ENCODE data around the gene PAQR6. TPM values are rescaled to one million over a fixed set of nuclear protein-coding genes. Genes with fewer than 3 reads are reported as not detected.

The PAQR6 gene
- polyA plus RNA-seq, 1 donor from 2014 or later = 16.8 TPM

DNA sequence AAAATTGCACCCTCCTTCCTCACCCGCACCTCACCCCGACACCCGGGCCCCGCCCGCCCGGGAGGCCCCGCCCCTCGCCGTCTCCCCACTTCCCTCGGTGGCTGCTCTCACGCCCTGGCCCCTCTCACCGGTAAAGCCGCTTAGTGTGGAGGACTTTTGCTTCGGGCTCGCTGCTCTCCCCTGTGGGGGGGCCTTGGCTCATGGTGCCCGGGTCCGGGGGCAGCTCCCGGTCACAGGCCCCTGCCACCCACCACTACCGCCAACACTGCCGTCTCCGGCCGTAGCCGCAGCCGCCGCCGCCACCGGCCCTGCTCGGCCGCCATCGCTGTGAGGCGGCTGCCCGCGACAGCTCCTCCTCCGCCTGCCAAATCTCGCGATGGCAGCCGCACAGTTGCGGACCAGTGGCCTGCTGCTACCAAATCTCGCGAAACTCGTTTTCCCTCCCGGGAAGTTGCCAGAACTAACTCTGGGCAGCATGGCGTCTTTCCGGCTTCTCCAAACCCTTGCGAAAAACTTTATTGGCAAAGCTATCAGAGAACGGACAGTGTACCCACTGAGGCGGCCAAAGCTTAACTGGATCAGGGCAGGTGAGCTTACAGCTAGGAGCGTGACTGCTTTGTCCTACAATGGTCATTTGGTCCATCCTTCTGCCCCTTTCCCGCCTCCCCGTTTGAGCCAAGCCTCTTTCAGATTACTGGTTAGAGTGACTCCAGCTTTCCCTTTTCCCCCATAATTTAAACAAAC, 34.8 kb upstream of the PAQR6 start, which contains the start of gene SMG5:
Gene SMG5 (minus strand): TSS at position 347 of the 744 bp plus-strand sequence. CDS start 145 bp downstream, at position 202.
- H4K20me1 ChIP-seq (ENCODE audit: insufficient read depth) = no peaks in the 10 kb centered on the region
- no peaks in the 10 kb centered on the region for H3K9me3 ChIP-seq (ENCODE audit: low read length)
- no peaks in the 10 kb centered on the region for H3K9me2 ChIP-seq (ENCODE audit: insufficient read depth, low read length)
- H2AFZ ChIP-seq (ENCODE audit: low read depth, low read length) = peak within 1 kb of the TSS; percentile 95
- peak within 1 kb of the TSS; percentile 70 for H3K27ac ChIP-seq (ENCODE audit: low read length)
- no peaks in the 10 kb centered on the region for H3K27me3 ChIP-seq (ENCODE audit: insufficient read depth, low read depth, low read length)
- H3K36me3 ChIP-seq (ENCODE audit: insufficient read depth, low read length) = no peaks in the 10 kb centered on the region
- TF ChIP-seq, protein P1, sequence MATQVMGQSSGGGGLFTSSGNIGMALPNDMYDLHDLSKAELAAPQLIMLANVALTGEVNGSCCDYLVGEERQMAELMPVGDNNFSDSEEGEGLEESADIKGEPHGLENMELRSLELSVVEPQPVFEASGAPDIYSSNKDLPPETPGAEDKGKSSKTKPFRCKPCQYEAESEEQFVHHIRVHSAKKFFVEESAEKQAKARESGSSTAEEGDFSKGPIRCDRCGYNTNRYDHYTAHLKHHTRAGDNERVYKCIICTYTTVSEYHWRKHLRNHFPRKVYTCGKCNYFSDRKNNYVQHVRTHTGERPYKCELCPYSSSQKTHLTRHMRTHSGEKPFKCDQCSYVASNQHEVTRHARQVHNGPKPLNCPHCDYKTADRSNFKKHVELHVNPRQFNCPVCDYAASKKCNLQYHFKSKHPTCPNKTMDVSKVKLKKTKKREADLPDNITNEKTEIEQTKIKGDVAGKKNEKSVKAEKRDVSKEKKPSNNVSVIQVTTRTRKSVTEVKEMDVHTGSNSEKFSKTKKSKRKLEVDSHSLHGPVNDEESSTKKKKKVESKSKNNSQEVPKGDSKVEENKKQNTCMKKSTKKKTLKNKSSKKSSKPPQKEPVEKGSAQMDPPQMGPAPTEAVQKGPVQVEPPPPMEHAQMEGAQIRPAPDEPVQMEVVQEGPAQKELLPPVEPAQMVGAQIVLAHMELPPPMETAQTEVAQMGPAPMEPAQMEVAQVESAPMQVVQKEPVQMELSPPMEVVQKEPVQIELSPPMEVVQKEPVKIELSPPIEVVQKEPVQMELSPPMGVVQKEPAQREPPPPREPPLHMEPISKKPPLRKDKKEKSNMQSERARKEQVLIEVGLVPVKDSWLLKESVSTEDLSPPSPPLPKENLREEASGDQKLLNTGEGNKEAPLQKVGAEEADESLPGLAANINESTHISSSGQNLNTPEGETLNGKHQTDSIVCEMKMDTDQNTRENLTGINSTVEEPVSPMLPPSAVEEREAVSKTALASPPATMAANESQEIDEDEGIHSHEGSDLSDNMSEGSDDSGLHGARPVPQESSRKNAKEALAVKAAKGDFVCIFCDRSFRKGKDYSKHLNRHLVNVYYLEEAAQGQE (IDR thresholded peaks at IDR 0.05; ENCODE audit: borderline replicate concordance) = peak; percentile 78
- TF ChIP-seq POLR2AphosphoS5 (IDR thresholded peaks at IDR 0.05) (peak; percentile 95), EZH2 (IDR thresholded peaks at IDR 0.05; ENCODE audit: borderline replicate concordance, insufficient read depth, low read length, poor library complexity, severe bottlenecking) (no peak), SMC3 (conservative IDR thresholded peaks at IDR 0.05; ENCODE audit: poor library complexity) (no peak), EP300 (conservative IDR thresholded peaks at IDR 0.05; ENCODE audit: poor library complexity, severe bottlenecking) (peak; percentile 62), MXI1 (conservative IDR thresholded peaks at IDR 0.05; ENCODE audit: poor library complexity, severe bottlenecking) (peak; percentile 90), RAD21 (conservative IDR thresholded peaks at IDR 0.05) (no peak), TAF1 (IDR thresholded peaks at IDR 0.05; ENCODE audit: low read depth) (peak; percentile 88)
- TF ChIP-seq, protein P2, sequence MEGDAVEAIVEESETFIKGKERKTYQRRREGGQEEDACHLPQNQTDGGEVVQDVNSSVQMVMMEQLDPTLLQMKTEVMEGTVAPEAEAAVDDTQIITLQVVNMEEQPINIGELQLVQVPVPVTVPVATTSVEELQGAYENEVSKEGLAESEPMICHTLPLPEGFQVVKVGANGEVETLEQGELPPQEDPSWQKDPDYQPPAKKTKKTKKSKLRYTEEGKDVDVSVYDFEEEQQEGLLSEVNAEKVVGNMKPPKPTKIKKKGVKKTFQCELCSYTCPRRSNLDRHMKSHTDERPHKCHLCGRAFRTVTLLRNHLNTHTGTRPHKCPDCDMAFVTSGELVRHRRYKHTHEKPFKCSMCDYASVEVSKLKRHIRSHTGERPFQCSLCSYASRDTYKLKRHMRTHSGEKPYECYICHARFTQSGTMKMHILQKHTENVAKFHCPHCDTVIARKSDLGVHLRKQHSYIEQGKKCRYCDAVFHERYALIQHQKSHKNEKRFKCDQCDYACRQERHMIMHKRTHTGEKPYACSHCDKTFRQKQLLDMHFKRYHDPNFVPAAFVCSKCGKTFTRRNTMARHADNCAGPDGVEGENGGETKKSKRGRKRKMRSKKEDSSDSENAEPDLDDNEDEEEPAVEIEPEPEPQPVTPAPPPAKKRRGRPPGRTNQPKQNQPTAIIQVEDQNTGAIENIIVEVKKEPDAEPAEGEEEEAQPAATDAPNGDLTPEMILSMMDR (IDR thresholded peaks at IDR 0.05; ENCODE audit: poor library complexity, severe bottlenecking) = peak; percentile 22
- peak within 1 kb of the TSS; percentile 78 for H3K4me3 ChIP-seq (ENCODE audit: low read length)
- H3K4me2 ChIP-seq (ENCODE audit: low read length) = peak within 1 kb of the TSS; percentile 81
- no peaks in the 10 kb centered on the region for H3F3A ChIP-seq (ENCODE audit: insufficient read depth, low read length, poor library complexity, severe bottlenecking)
- peak within 1 kb of the TSS; percentile 80 for H3K9ac ChIP-seq (ENCODE audit: low read length)
- peaks cover 34% of the 10 kb centered on the region for H3K79me2 ChIP-seq (replicated peaks; ENCODE audit: insufficient read depth, low read length)

DNA sequence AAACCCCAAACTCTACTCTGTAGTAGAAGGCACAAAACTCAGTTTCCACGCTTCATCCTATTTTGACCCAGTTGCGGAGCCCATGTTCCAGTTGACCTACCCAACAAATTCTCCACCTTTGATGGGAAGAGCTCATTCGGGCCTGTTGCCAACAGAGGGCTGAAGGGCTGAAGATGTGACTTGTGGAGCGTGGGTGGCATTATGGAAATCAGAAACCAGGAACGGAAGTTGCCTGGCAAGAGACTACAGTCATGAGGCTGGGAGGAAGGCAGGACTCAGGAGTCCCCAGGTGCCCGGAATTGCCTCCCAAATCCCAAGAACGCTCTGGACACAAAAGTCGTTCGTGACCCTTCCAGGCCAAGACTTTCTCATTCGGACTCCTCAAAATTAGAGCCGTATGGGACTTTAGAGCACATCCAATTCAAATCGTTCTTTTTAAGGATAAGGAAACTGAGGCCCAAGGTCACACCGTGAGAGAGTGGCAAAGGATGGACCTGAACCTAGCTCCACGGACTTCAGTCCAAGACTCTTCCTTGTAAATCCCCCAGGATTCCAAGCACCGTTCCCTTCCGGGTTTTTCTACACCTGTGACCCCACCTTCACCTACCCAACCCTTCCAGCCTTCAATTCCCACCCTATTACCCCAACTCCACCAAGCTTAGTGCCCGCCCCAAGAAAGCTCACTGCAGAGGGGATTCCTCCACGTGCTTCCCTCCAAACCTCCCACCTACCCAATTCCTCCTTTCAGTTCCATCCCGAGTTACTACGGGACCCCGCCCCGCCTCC, 34.0 kb upstream of the PAQR6 start:
- Histone ChIP-seq H2AFZ (ENCODE audit: low read depth, low read length) (peak overlapping the region; percentile 95), H3K27me3 (ENCODE audit: insufficient read depth, low read depth, low read length) (no peaks in the 10 kb centered on the region), H3K4me3 (ENCODE audit: low read length) (peak overlapping the region; percentile 78), H3K4me2 (ENCODE audit: low read length) (peak overlapping the region; percentile 63), H3K27ac (ENCODE audit: low read length) (peak overlapping the region; percentile 70), H3K9me2 (ENCODE audit: insufficient read depth, low read length) (no peaks in the 10 kb centered on the region), H3K36me3 (ENCODE audit: insufficient read depth, low read length) (no peaks in the 10 kb centered on the region), H3K79me2 (replicated peaks; ENCODE audit: insufficient read depth, low read length) (peaks cover 34% of the 10 kb centered on the region), H3K9ac (ENCODE audit: low read length) (peak overlapping the region; percentile 80), H3K9me3 (ENCODE audit: low read length) (no peaks in the 10 kb centered on the region), H3F3A (ENCODE audit: insufficient read depth, low read length, poor library complexity, severe bottlenecking) (no peaks in the 10 kb centered on the region), H4K20me1 (ENCODE audit: insufficient read depth) (no peaks in the 10 kb centered on the region)
- TF ChIP-seq MXI1 (conservative IDR thresholded peaks at IDR 0.05; ENCODE audit: poor library complexity, severe bottlenecking) (no peak), EP300 (conservative IDR thresholded peaks at IDR 0.05; ENCODE audit: poor library complexity, severe bottlenecking) (no peak), POLR2AphosphoS5 (IDR thresholded peaks at IDR 0.05) (no peak), TAF1 (IDR thresholded peaks at IDR 0.05; ENCODE audit: low read depth) (no peak), SMC3 (conservative IDR thresholded peaks at IDR 0.05; ENCODE audit: poor library complexity) (no peak), EZH2 (IDR thresholded peaks at IDR 0.05; ENCODE audit: borderline replicate concordance, insufficient read depth, low read length, poor library complexity, severe bottlenecking) (no peak), RAD21 (conservative IDR thresholded peaks at IDR 0.05) (no peak)
- TF ChIP-seq, protein P1 (IDR thresholded peaks at IDR 0.05; ENCODE audit: borderline replicate concordance) = no peak
- TF ChIP-seq, protein P2 (IDR thresholded peaks at IDR 0.05; ENCODE audit: poor library complexity, severe bottlenecking) = no peak

All from neural cell (in vitro differentiated cells).